Measurements from ENCODE around the gene GAL.

GAL gene

DNA sequence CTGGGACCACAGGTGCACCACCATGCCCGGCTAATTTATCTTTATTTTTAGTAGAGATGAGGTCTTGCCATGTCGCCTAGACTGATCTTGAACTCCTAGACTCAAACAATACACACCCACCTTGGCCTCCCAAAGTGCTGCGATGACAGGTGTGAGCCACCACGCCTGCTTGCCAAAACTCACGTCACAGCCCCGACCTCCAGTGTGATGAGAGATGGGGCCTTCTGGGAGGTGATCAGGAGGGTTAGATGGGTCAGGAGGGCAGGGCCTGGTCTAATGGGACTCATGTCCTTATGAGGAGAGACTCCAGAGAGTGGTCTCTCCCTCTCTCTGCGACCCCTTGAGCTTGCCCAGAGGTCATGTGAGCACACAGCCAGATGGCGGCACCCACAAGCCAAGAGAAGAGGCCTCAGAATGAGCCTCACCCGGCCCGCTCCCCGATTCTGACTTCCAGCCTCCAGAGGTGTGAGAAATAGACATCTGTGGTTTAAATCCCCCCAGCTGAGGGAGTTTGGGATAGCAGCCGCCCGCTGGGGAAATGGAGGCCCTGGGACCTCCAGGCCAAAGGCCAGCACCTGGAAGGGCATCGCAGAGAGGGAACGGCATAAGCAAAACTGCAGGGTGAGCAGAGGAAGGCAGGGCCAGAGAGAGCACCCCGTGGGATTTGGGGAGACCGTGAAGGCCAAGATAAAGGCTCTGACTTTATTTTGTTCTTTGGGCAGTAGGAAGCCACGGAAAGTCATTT, 24.1 kb upstream of the GAL start:
- Histone ChIP-seq H3K4me1 (ENCODE audit: control insufficient read depth, insufficient read depth, low read length) (peaks cover 20% of the 10 kb centered on the region), H3K9me3 (ENCODE audit: control insufficient read depth, low read length) (peaks cover 20% of the 10 kb centered on the region), H3K36me3 (ENCODE audit: control insufficient read depth, insufficient read depth, low read length, severe bottlenecking) (no peaks in the 10 kb centered on the region), H3K27me3 (replicated peaks; ENCODE audit: control insufficient read depth, insufficient read depth, low read length) (peaks cover 67% of the 10 kb centered on the region), H3K9ac (ENCODE audit: low read length) (no peak overlapping the region), H3K4me3 (ENCODE audit: low read length) (no peak overlapping the region)
- DNase-seq (ENCODE audit: low read depth): no peak

DNA sequence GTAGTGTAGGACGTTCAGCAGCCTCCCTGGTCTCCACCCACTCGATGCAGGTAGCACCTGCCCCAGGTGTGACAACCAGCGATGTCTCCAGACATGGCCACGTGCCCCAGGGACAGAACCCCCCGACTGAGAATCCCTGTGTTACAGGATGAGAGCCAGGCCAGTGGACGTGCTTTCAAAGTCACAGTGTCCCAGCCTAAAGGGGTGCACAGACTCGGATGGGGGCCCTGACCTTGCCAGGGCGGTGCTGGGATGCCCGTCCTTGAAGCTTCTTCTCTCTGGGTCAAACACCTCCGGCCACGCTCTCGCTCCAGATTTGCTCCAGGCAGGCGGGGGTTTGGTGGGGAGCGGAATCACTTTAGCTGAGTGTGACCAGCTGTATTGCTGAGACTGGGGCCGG, 23.3 kb upstream of the GAL start:
- DNase-seq (ENCODE audit: low read depth): no peak
- Histone ChIP-seq H3K4me1 (ENCODE audit: control insufficient read depth, insufficient read depth, low read length) (peaks cover 20% of the 10 kb centered on the region), H3K4me3 (ENCODE audit: low read length) (no peak overlapping the region), H3K9me3 (ENCODE audit: control insufficient read depth, low read length) (peaks cover 13% of the 10 kb centered on the region), H3K27me3 (replicated peaks; ENCODE audit: control insufficient read depth, insufficient read depth, low read length) (peaks cover 65% of the 10 kb centered on the region), H3K9ac (ENCODE audit: low read length) (no peak overlapping the region), H3K36me3 (ENCODE audit: control insufficient read depth, insufficient read depth, low read length, severe bottlenecking) (no peaks in the 10 kb centered on the region)

DNA sequence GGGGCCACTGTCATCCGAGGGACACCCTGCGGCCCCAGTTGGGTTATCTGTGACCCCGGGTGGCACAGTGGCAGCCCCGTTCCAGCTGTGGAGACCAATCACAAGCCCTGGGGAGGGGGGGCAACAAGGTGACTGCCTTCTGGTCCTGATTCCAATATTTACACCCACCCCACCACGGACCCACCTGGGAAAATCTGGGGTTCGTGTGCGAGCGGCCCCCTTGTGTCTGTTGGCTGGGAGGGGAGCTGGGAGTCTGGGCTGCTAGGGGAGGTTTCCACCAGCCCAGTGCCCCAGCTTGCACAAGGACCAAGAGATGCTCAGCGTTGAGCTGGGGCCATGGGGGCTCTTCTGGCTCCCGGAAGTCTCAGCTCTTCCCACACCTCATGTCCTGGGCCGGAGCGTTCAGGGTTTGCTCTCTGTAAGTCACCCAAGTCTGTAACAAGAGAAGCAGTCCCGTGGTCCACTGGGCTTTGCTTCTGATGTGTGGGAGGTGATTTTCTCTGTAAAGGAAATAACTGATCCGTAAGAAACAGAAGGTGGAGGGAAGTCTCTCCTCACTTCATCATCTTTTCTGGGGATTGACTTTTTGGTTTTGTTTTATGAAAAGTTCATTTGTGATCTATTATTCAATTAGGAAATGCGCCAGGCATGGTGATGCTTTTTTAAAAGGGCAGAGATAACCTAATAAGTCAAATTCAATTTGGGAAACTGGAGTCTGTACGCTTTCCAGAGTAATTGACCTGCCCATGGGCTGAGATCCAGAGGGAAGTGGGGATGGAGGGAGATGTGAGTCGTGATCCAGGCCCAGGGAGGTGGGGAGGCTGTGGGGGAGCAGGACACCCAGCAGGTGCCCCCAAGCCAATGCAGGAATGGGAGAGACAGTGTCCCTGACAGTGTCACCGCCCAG, 22.4 kb upstream of the GAL start:
- Histone ChIP-seq H3K4me1 (ENCODE audit: control insufficient read depth, insufficient read depth, low read length) (peaks cover 20% of the 10 kb centered on the region), H3K9me3 (ENCODE audit: control insufficient read depth, low read length) (peaks cover 13% of the 10 kb centered on the region), H3K4me3 (ENCODE audit: low read length) (no peak overlapping the region), H3K9ac (ENCODE audit: low read length) (no peak overlapping the region), H3K27me3 (replicated peaks; ENCODE audit: control insufficient read depth, insufficient read depth, low read length) (peaks cover 65% of the 10 kb centered on the region), H3K36me3 (ENCODE audit: control insufficient read depth, insufficient read depth, low read length, severe bottlenecking) (no peaks in the 10 kb centered on the region)
- peak; percentile 10 for DNase-seq (ENCODE audit: low read depth)

DNA sequence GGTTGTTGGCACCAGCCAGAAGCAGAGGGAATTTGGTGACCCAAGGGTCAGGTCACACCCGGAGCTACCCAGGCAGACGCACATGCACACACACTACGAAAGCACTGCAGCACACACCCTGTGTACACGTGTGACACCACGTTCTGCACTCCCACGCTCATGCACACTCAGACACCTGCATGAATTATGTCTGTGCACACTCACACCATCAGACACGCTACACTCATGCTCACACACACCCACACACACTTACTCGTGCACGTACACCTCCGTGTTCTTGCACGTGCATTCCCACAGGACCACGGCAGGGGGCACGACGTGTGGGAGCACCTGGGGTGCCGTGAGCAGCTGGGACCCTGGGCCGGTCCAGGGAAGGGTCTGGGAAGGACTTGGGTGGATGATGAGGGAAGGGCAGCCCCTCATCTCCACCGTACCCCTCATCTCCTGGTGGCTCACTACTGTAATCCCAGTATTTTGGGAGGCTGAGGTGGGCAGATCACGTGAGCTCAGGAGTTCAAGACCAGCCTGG, 20.8 kb upstream of the GAL start:
- H3K27me3 ChIP-seq (replicated peaks; ENCODE audit: control insufficient read depth, insufficient read depth, low read length): peaks cover 65% of the 10 kb centered on the region
- no peak for DNase-seq (ENCODE audit: low read depth)
- H3K9ac ChIP-seq (ENCODE audit: low read length): no peak overlapping the region
- no peaks in the 10 kb centered on the region for H3K36me3 ChIP-seq (ENCODE audit: control insufficient read depth, insufficient read depth, low read length, severe bottlenecking)
- peaks cover 13% of the 10 kb centered on the region for H3K4me1 ChIP-seq (ENCODE audit: control insufficient read depth, insufficient read depth, low read length)
- peaks cover 13% of the 10 kb centered on the region for H3K9me3 ChIP-seq (ENCODE audit: control insufficient read depth, low read length)
- H3K4me3 ChIP-seq (ENCODE audit: low read length): no peak overlapping the region

DNA sequence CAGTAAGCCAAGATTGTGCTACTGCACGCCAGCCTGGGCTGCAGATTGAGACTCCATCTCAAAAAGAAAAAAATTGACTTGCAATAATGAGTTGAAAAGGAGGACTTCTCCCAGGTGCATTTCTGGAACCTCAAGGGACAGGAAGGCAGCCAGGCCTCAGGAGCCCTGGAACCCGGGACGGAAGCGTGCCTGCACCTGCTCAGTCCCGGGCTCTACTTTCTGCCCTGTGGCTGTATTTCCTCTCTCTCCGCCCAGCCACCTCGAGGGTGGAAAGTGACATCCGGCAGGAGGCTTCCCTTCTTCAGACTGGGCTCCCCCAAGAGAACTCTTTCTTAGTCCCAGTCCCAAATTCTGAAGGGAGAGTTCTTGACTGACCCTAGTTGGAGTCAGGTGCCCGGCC, 20.2 kb upstream of the GAL start:
- Histone ChIP-seq H3K4me3 (ENCODE audit: low read length) (no peak overlapping the region), H3K4me1 (ENCODE audit: control insufficient read depth, insufficient read depth, low read length) (peaks cover 7% of the 10 kb centered on the region), H3K36me3 (ENCODE audit: control insufficient read depth, insufficient read depth, low read length, severe bottlenecking) (no peaks in the 10 kb centered on the region), H3K27me3 (replicated peaks; ENCODE audit: control insufficient read depth, insufficient read depth, low read length) (peaks cover 70% of the 10 kb centered on the region), H3K9ac (ENCODE audit: low read length) (no peak overlapping the region), H3K9me3 (ENCODE audit: control insufficient read depth, low read length) (peaks cover 13% of the 10 kb centered on the region)
- no peak for DNase-seq (ENCODE audit: low read depth)

DNA sequence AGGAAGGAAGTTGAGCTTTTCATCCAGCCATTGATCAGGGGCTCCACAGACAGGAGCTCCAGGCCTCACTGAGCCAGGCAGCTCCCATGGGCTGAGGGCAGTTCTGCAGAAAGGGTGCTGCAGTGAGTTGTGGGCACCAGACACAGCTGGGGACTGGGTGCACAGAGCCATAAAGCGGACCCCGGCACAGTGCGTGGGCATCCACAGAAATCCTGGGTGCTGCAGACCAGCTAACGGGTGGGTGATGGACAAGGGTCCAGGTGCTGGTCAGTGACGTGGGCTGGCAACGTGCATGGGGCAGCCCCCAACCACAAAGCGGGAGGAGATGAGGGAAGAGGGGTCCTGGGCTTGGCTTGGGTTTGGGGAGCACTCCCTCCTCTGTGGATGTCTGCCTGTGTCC, 19.4 kb upstream of the GAL start:
- H3K4me3 ChIP-seq (ENCODE audit: low read length): no peak overlapping the region
- no peak overlapping the region for H3K9ac ChIP-seq (ENCODE audit: low read length)
- no peak for DNase-seq (ENCODE audit: low read depth)
- no peaks in the 10 kb centered on the region for H3K36me3 ChIP-seq (ENCODE audit: control insufficient read depth, insufficient read depth, low read length, severe bottlenecking)
- H3K27me3 ChIP-seq (replicated peaks; ENCODE audit: control insufficient read depth, insufficient read depth, low read length): peaks cover 77% of the 10 kb centered on the region
- peaks cover 13% of the 10 kb centered on the region for H3K9me3 ChIP-seq (ENCODE audit: control insufficient read depth, low read length)
- H3K4me1 ChIP-seq (ENCODE audit: control insufficient read depth, insufficient read depth, low read length): peaks cover under 1% of the 10 kb centered on the region

DNA sequence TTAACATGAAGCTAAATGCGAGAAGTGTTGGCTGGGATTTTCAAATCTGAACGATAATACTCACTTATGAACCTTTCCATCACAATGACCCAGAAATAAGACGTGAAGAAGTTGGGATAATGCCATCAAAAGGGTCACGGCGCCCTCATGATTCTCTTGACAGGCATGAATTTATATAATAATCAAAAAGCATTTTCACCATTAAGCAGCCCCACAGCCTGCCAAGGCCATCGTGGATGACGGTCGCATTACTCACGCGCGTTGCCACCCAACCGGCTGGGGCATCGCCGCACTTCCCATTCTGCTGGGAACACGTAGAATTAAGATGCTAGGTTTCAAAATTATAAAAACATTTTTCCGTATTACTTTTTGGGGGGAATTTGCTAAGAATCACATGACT, 18.9 kb upstream of the GAL start:
- no peak for DNase-seq (ENCODE audit: low read depth)
- H3K4me1 ChIP-seq (ENCODE audit: control insufficient read depth, insufficient read depth, low read length): no peaks in the 10 kb centered on the region
- peaks cover 80% of the 10 kb centered on the region for H3K27me3 ChIP-seq (replicated peaks; ENCODE audit: control insufficient read depth, insufficient read depth, low read length)
- H3K4me3 ChIP-seq (ENCODE audit: low read length): no peak overlapping the region
- H3K9me3 ChIP-seq (ENCODE audit: control insufficient read depth, low read length): peaks cover 13% of the 10 kb centered on the region
- no peak overlapping the region for H3K9ac ChIP-seq (ENCODE audit: low read length)
- no peaks in the 10 kb centered on the region for H3K36me3 ChIP-seq (ENCODE audit: control insufficient read depth, insufficient read depth, low read length, severe bottlenecking)

DNA sequence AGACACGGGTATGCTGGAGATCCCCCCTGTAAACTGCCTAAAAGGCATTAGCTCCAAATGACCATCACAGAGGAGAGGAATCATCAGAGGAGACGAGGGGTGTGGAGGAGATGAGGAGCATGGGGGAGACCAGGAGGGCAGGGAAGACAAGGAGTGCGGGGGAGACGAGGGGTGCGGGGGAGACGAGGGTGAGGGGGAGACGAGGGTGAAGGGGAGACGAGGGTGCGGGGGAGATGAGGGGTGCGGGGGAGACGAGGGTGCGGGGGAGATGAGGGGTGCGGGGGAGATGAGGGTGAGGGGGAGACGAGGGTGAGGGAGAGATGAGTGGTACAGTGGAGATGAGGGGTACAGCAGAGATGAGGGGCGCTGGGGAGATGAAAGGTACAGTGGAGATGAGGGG, 17.5 kb upstream of the GAL start:
- no peak for DNase-seq (ENCODE audit: low read depth)
- Histone ChIP-seq H3K4me1 (ENCODE audit: control insufficient read depth, insufficient read depth, low read length) (no peaks in the 10 kb centered on the region), H3K4me3 (ENCODE audit: low read length) (no peak overlapping the region), H3K36me3 (ENCODE audit: control insufficient read depth, insufficient read depth, low read length, severe bottlenecking) (no peaks in the 10 kb centered on the region), H3K9ac (ENCODE audit: low read length) (no peak overlapping the region), H3K9me3 (ENCODE audit: control insufficient read depth, low read length) (peaks cover 17% of the 10 kb centered on the region), H3K27me3 (replicated peaks; ENCODE audit: control insufficient read depth, insufficient read depth, low read length) (peaks cover 68% of the 10 kb centered on the region)

DNA sequence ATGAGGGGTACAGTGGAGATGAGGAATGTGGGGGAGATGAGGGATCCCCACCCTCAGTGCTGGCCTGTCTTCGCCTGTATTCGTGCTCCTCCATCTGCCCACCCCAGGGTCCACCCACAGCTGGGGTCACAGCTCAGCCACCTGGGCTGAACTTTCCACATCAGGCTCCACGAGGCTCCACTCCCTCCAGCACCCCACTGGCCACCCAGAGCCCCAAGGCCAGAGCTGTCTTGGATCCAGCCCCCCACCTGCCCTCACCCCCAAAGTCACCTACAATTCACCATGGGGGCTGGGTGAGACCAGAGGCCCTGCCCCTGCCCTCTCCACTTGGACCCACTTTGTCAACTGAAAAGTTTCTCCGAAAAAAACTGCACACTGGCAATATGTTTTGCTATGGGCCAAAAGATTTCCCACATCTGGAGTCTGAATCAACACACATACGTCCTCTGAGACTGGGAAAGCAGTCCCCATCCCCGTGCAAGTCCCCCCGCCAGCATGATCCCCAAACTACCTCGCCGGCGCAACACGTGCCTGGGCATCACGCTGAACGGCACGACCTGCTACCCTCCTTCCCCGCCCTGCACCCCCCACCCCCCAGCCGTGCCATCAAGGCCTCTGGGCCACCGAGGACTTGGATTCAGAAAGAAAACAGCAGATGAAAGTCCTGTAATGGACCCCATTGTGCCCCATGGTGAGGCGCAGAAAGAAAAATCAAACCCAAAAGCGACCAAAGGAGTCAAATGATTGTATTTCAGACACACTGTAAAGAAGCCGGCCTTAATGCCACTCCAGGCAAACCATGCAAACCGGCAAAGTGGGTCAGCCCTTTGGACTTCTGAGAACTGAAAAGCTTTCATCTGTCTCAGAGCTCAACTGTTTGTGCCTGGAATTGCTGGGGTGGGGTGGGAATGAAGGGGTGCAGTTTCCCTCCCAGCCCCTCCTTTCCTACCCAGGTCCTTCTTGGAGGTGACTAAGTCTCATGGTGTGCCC, 16.5 kb upstream of the GAL start:
- Histone ChIP-seq H3K4me3 (ENCODE audit: low read length) (no peak overlapping the region), H3K9ac (ENCODE audit: low read length) (no peak overlapping the region), H3K9me3 (ENCODE audit: control insufficient read depth, low read length) (peaks cover 7% of the 10 kb centered on the region), H3K36me3 (ENCODE audit: control insufficient read depth, insufficient read depth, low read length, severe bottlenecking) (no peaks in the 10 kb centered on the region), H3K4me1 (ENCODE audit: control insufficient read depth, insufficient read depth, low read length) (no peaks in the 10 kb centered on the region), H3K27me3 (replicated peaks; ENCODE audit: control insufficient read depth, insufficient read depth, low read length) (peaks cover 63% of the 10 kb centered on the region)
- DNase-seq (ENCODE audit: low read depth): no peak

DNA sequence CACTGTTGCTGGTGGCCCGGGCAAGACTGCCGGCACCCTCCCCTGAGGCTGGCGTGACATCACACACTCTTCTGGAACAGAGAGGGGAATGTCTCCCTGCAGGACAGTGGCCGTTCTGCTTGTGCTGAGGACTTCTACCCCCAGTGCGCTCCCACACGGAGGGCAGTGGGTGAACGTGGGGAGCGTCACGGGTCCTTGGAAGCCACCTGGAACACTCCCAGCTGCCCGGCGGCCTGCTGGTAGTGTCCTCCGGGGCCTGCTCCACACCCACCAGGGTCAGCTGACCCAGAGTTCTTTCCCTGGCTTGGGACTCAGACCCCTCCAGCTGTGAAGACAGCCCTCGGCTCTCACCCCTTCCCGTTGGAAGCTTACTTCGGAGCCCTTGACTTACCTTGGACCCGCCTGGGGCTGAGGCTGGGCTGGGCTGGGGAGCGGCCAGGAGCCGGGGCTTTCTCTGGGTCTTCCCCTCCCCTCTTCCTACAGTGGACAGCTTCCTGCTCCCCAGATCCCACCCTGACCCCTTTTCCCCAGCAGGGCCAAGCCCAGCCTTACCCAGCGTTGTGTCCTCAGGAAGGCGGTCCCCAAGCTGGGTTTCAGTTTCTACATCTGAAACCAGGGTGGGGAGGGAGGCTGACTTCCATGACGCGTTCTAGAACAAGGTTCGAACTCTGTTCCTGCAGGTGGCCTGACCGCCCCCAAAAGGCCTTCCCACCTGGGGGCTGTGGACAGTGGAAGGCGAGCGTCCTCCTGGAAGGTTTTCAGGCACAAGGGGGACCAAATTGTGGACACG, 14.8 kb upstream of the GAL start:
- Histone ChIP-seq H3K9ac (ENCODE audit: low read length) (no peak overlapping the region), H3K36me3 (ENCODE audit: control insufficient read depth, insufficient read depth, low read length, severe bottlenecking) (no peaks in the 10 kb centered on the region), H3K4me1 (ENCODE audit: control insufficient read depth, insufficient read depth, low read length) (no peaks in the 10 kb centered on the region), H3K9me3 (ENCODE audit: control insufficient read depth, low read length) (peaks cover 14% of the 10 kb centered on the region), H3K27me3 (replicated peaks; ENCODE audit: control insufficient read depth, insufficient read depth, low read length) (peaks cover 59% of the 10 kb centered on the region), H3K4me3 (ENCODE audit: low read length) (no peak overlapping the region)
- no peak for DNase-seq (ENCODE audit: low read depth)
